Stimulated activated CD8-positive, alpha-beta memory T cell treated with anti-CD3 and anti-CD28 coated beads, Interleukin-7, amount 100 ng/mL, for 48 hours (primary cell): ENCODE measurements around the gene PACC1.
A peak's percentile ranks its signal among the peaks of the same experiment; 100 is the strongest.
"Not testable (repeated sequence)": the region's sequence is repeated elsewhere in the genome, so short reads cannot be mapped to it uniquely, and the experiment has no call there.

ENCODE experiments used
- DNase-seq, 2 donors: peaks; one replicate each; pipeline ENCODE4 v3.0.0-alpha.2; 2020; ENCODE audit warnings: low read depth in 1 of 2; ENCODE audit errors: extremely low read depth in 1 of 2

PACC1 gene

DNA sequence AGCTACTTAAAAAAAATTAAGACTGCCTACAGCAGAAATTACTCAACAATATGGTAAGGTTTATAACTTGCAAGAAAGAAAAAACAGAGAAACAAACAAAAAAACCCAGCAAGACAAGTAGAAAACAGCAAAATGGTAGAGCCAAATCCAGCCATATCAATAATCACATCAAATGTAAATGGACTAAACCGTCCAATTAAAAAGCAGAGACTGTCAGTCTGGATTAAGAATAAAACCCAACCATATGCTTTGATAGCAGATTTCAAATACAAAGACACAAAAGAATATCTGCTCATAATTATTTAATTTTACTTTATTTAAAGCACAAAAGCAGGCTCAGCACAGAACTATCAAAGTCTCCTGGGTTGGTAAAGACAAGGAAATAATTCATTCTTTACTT, 17.5 kb downstream of the PACC1 start:
- no peak for DNase-seq

DNA sequence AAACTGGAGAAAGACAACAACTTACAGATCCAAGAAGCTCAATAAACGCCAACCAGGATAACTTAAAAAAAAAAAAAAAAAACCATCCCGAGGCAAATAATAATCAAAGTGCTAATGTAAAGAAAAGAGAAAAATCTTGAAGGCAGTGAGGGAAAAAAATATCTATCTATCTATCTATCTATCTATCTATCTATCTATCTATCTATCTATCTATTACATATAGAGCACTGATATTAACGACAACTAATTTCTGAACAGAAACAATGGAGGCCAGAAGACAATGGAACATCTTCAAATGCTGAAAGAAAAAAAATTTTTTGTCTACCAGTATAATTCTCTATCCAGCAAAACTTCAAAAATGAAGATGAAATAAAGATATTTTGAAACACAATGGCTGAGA, 18.0 kb downstream of the PACC1 start:
- no peak for DNase-seq

DNA sequence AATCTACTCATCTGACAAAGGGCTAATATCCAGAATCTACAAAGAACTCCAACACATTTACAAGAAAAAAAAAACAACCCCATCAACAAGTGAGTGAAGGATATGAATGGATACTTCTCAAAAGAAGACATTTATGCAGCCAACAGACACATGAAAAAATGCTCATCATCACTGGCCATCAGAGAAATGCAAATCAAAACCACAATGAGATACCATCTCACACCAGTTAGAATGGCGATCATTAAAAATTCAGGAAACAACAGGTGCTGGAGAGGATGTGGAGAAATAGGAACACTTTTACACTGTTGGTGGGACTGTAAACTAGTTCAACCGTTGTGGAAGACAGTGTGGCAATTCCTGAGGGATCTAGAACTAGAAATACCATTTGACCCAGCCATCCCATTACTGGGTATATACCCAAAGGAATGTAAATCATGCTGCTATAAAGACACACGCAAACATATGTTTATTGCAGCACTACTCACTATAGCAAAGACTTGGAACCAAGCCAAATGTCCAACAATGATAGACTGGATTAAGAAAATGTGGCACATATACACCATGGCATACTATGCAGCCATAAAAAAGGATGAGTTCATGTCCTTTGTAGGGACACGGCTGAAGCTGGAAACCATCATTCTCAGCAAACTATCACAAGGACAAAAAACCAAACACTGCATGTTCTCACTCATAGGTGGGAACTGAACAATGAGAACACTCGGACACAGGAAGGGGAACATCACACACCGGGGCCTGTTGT, 18.8 kb downstream of the PACC1 start:
- not testable (repeated sequence) for DNase-seq

DNA sequence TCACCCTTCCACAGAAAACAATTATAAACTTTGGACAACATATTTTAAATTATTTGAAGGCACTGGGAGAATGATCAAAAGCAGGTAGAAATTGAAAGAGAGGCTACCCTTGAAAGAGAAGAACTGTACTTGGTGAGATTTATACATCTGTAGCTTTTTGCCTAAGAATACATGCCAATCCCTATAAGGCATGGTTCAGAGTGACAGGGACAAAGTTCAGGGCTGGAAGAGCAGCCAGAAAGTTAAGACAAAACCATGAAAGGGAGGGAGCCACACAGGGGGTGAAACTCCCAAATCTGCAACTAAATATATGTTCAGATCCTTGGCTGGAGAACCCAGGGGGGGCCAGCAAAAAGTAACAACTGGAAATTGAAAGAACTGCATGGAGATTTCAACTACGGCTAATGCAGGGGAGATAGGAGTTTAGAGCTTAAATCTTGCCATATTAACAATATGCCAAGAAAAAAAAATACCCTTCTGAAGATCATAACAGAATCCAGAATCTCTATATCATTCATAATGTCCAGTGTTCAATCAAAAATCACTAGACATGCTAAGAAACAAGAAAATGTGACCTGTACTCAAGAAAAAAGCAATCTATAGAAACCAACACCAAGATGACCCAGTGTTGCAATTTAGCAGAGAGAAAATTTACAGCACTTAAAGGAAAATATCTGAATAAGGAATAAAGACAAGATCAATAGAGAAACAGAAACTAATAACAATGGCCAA, 25.5 kb downstream of the PACC1 start:
- no peak for DNase-seq

DNA sequence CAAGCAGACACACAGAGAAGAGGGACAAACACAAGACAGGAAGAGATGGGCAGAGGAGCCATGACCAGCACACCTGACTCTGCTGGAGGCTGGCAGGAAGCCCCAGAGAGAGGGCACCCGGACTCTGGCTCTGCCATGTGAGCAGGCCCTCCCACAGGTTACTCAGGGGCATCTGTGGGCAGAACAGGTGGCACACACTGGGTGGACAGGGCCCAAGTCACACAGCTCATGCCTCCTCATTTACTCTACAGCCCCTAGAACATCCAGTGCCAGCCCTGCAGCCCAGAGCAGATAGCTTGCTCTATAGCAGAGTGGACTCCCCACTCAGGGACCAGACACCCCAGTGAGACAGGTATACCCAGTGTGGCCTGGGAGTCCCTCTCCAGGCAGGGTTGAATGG, 28.7 kb downstream of the PACC1 start:
- DNase-seq, result no peak

DNA sequence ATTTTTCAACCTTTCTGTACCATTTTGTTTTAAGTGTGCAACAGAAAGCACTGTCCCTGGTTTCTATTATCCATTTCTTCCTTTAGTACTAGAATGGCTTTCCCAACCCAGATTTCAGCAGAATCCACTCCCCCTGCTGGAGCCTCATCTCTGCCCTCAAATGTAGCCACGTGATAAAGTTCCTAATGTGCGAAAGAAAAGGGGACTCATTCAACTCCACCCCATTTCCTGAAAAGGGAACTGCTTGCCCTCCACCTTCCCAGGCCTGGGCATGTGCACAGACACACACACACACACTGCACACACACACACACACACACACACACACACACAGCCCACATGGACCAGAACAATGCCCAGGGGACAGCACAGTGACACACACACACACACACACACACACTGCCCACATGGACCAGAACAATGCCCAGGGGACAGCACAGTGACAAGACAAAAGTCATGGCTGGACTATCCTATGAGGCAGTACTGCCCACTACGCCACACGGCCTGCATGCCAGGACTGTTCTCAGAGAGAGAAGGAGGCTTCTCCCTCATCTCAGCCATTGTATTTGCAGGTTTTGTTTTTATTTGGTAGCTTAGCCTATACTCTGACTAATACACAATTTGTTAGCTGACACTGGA, 33.2 kb downstream of the PACC1 start:
- no peak for DNase-seq

DNA sequence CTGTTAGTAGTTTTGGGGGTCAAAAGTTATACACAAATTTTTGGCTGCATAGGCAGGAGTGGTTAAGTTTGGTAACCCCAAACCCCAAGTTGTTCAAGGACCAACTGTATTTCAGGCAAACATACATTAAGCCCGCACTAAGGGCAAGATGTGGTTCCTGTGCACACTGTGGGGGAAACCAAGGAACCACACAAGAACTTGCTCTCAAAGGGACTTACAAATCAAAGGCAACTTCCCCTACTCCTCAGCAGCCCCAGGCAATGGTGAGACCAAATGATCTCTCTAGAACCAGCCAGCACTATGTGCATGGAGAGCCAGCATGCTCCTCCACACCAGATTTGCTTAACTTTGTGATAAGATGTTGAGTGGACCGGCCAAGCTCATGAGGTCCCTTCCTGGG, 35.3 kb downstream of the PACC1 start:
- DNase-seq, result no peak

DNA sequence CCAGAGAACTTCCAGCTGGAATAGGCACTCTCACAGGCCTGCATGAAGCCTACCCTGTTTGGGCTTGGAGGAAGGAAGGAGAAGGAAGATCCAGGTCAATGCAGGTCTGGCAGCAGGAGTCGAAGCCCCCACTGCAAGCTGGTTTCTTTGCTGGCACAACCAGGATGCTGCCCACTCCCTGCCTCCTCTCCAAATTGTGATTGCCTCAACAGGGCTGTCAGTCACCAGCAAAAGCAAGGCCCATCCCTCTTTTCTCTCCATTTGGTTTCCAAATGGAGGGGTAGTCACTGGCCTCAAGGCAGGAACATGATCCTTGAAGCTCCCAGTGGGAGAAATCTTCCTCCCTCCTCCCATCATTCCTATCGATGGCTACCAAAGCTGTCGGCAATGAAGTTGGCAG, 37.0 kb downstream of the PACC1 start:
- no peak for DNase-seq

DNA sequence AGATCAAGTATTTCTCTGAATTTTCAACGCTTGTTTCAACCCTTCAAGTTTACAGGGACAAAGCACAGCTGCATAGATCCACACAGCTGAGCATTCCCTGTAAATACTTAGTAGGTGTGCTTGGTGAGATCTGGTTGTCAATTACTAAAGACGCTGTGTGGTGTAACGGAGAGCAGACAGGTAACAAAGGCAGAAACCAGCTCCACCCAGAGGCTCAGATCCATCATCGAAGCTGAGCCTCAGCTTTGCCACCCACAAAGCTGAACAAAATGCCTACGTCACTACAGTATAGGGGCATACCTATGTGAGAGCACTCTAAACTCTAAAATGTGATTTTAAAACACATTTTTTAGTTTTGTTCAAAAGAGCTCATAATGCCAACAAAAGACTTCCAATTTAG, 38.7 kb downstream of the PACC1 start:
- DNase-seq, result no peak

DNA sequence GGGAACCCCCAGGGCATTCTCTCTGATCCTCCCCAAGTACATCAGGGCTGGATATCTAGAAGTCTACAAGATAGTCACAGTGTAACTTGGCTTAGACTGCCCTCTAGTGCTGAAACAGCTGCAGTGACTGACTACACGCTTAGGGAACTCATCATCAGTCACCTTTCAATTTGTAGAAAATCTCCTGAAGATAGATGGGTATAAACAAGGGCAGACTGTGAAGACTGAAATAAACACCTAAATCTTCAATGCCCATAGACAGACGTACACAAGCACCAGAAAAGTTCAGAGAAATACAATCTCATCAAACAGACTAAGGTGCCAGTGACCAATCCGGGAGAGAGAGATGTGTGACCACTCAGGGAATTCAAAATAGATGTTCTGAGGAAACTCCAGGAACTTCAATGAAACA, 46.6 kb downstream of the PACC1 start:
- DNase-seq, result peak; percentile 8 to 14

DNA sequence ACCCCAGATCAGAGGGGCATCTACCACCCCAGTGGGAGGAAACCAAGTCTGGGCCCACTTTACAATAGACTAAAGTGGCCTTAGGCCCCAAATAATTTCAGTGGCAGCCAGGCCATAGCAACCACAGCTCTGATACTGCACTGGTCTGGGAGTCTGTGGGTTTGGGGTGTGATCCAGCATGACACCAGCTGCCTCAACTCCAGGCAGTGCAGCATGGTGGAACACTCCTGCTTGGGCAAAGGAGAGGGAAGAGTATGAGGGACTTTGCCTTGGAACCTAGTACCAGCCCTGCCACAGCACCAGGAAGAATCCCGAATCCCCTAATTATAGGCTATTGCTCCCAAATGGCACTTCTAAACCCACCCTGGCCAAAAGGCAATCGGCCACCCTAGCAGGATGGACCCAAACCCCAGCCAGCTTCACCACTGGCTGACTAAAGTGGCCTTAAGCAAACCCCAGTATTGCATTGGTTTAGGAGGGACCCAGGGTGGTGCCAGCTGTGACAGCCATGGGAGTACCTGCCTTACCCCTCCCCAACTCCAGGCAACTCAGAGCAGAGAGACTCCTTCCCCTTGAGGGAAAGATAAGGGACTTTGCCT, 47.1 kb downstream of the PACC1 start:
- no peak for DNase-seq

DNA sequence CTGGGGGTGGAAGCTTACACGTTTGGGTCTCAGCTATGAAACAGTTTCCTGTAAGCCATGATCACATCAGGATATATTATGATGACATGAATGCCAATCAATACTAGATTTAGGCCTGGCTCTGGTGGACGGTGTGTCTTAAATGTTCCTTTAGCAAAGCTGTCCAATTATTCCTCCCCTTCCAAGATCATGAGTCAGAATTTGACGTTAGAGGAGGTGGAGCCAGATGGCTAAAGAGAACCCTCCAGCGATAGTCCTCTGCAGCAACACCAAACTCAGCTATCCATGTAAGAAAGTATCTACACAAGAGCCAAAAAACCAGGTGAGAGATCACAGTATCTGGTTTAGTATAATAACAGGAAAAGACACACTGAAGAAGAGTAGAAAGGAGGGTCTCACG, 47.8 kb downstream of the PACC1 start:
- no peak for DNase-seq

DNA sequence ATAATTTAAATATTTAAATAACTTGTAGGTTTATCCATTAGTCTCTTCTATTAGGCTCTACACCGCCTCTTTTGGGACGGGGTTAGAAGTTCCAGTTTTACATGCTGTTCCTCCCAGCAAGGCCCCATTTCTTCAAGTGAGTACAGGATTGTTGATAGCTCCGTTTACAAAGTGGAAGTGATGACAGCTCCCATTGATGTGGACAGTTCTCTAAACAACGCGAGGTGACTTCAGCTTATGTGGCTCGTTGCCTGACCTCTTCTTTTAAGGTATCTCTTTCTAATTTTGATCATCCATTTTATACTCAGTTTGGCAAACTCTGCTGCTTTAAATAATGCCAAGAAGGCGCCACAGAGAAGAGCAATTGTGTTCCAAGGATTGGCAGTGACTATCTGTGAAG, 49.7 kb downstream of the PACC1 start:
- no peak for DNase-seq

DNA sequence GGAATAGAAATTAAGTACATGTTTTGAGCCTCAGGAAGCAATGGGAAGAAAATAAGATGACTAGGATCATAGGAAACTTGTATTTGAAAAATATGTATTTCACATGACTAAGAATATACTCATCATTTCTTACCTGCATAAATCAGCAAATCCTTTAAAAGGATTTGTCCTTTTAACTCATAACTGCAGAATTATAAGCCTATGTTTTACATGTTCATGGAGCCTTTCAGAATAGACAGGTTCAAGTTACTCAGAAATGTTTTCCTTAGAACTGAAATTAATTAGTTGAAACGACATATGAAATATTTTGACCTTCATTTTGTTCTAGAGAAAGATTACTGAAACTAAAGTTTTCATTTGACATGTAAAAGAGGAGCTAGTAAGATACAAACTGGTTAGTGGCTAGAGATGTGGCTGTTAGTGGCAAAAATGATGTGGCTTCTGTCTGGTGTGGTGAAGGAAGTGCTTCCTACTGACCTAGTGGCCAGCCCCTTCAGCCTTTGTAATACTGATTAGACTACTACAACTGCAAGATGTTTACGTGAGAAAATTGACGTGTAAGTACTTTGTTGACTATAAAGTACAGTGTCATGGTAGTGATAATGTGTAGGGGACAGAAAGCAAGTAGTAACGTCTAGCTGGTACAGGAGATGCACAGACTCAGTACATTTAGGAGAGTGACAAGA, 54.7 kb downstream of the PACC1 start:
- DNase-seq, result peak in 1 of 2 donors; percentile 13

DNA sequence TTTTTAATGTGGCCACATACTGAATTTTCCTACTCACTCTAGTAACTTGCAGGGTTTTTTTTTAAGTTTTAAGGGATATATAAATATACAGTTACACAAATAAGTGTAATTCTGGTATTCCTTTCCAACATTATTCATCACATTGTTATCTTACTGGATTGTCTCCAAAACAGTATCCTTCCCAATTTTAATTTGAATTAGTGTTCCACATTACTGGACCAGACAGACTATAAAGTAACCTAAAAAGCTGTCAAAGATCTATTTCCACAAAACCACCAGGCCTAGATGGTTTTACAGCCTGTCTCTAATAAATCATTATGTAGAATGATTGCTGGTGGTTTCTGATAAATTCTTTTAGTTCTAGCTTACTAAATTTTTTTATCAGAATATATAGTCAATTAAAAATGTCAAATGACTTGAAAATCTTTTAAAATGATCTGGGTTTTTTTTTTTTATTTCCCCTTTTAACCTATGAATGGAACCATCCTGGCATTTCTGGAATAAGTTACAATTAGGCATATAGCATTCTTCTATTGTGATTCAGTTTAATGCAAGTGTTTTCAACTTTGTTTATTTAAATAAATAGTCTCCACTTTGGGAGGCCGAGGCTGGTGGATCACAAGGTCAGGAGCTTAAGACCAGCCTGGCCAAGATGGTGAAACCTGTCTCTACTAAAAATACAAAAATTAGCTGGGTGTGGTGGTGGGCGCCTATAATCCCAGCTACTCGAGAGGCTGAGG, 59.3 kb downstream of the PACC1 start:
- no peak for DNase-seq

DNA sequence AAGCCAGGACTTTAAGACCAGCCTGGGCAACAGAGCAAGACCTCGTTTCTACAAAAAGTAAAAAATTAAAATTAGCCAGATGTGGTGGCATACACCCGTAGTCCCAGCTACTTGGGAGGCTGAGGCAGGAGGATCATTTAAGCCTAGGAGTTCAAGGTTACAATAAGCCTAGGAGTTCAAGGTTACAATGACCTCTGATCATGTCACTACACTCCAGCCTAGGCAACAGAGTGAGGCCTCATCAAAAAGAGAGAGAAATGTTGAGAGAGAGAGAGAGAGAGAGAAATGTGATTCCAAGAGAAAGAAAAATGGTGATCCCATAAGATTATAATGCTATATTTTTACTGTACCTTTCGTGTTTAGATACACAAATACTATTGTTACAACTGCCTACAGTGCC, 60.2 kb downstream of the PACC1 start:
- no peak for DNase-seq

DNA sequence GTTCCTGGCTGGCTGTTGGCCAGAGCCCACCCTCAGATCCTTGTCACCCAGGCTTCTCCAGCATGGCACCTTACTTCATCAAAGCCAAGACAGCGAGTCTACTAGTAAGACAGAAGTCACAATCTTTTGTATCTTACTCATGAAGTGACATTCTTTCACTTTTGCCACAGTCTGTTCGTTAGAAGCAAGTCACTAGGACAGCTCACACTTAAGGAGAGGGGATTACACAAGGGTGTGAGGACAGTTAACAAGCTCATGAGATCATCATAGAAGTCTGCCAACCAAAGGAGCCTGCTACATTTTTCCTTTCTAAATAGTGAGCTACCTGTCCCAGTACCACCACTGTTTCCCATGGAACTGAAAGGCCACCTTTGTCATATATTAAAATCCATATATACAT, 61.5 kb downstream of the PACC1 start:
- DNase-seq, result no peak

DNA sequence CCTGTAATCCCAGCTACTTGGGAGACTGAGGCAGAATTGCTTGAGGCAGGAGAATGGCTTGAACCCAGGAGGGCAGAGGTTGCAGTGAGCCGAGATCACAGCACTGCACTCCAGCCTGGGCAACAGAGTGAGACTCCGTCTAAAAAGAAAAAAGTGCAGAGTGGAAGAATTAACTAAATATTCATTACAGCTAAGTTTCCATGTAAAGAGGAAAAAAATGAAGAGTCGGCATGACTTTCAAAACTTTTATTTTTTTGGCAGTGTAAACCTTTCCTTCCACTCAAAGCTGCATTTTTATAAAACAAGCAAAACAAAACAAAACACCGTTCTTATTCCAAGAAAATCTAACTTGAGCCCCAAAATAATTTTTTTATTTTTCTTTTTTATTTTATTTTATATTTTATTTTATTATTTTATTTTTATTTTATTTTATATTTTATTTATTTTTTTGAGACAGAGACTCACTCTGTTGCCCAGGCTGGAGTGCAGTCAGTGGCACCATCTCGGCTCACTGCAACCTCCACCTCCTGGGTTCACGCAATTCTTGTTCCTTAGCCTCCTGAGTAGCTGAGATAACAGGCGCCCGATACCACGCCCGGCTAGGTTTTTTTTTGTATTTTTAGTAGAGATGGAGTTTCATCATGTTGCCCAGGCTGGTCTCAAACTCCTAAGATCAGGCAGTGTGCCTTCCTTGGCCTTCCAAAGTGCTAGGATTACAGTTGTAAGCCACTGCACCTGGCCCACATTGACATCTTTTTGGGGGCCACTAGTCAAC, 62.9 kb downstream of the PACC1 start:
- DNase-seq, result no peak

DNA sequence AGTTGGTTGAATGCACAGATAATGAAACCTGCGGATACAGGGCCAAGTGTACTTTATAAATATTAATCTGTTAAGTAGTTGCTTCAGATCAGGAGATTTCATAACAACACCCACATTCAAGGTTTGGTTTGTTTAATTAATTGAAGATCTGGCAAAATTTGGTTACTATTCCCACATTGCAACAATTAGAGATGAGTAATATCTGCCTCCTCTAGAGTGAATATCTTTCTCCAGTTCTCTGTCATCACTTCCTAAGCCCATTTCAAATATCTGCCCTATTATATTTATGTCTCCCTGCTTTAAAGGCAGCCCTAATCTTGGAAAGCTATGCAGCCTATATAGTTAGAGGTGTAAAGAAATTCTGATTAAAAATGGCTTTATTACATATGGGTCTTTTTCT, 68.1 kb downstream of the PACC1 start:
- DNase-seq, result no peak

DNA sequence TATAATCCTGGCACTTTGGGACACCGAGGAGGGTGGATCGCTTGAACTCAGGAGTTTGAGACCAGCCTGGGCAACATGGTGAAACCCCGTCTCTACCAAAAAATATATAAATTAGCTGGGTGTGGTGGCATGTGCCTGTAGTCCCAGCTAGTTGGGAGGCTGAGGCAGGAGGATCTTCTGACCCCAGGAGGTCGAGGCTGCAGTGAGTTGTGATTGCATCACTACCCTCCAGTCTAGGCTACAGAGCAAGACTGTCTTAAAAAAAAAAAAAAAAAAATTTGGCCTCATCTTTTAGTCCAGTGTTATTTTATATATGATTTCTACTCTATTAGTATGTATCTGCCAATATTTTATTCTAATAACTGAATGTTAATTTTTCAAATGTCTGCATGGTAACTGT, 69.8 kb downstream of the PACC1 start:
- no peak for DNase-seq
